ENCODE results near the gene LMO2.

- no peak for TF ChIP-seq CTCF (IDR thresholded peaks at IDR 0.05)
- TF ChIP-seq EP300 (IDR thresholded peaks at IDR 0.05): no peak
Measured at GRCh38 chr11:33910296-33910957, 18.6 kb upstream of the LMO2 start.
